ENCODE data around the gene SERINC1.
A peak's percentile ranks its signal among the peaks of the same experiment; 100 is the strongest.

SERINC1 gene

DNA sequence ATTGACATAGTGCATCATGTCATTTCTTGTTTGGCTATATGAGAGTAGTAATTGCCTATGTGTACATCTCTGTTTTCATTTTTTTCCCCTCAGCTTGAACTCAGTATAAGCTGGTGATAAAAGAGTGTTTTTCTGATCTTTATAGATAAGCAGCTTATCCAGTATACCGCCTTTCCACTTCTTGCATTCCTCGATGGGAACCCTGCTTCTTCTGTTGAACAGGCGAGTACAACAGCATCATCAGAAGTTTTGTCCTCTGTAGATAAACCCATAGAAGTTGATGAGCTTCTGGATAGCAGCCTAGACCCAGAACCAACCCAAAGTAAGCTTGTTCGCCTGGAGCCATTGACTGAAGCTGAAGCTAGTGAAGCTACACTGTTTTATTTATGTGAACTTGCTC lies 39.8 kb downstream of the SERINC1 start:
- DNase-seq, result no peak

DNA sequence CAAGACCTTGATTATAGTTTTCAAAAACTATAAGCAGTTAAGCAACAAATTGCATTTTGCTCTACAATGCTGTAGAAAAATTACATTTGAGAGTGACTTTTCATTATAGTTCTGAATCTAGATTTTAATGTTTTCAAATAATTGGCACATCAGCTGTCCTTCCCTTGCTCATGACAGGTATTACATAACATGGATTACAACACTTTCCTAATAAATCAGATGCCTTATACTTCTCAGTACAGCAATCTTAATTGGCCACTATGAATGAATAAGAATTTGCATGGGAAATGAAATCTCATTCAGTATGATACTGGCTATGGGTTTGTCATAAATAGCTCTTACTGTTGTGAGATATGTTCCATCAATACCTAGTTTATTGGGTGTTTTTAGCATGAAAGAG lies 42.3 kb downstream of the SERINC1 start:
- DNase-seq, result no peak

DNA sequence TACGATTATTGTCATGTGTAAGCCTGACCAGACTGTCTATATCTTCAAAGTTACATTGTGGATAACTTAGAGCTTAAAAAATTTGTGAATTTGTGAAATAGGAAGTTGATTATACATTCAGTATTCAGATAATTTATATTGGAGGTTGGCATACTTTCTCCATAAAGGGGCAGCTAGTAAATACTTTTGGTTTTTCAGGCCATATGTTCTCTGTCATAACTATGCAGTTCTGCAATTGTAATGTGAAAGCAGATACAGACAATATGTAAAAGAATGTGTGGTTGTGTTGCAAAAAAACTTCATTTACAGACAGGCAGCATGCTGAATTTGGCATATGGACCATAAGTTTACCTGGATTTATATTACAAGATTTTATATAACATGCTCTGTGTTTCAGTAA lies 42.8 kb downstream of the SERINC1 start:
- DNase-seq, result no peak

DNA sequence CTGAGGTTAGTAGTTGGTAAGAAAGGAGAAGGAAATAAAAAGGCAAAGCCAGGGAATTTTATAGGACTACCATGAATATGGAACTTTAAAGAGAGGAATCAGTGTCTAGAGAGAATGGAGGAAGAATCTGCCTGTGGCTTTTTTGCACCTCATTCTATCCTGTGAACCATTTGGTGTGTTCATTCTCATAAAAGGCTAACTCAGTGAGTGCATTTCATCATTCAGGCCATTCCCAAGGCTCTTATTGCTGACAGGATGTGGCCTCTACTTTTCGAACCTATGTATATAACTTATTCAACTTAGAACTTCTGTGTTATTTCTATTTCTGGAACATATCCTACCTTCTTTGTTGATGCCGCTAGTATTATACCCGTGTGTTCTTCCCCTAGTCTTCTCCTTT lies 45.0 kb downstream of the SERINC1 start:
- no peak for DNase-seq

DNA sequence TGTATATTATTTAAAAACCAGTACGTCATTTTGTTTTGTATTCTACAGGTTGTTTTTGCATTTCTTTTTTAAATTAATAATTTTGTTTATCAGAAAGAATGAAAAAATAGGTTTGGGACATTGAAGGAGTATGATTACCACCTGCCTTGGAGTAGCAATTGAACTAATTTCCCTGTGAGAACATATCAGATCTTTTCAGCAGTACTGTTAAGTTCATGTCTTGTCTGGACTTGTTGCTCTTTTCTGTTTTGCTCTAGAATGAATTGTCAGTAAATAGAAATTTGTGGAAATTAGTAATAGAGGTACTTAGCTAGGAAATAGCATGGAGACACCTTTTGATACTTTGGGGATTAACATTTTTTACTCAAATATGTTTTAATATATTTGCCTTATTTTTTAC lies 47.9 kb downstream of the SERINC1 start:
- DNase-seq, result no peak

DNA sequence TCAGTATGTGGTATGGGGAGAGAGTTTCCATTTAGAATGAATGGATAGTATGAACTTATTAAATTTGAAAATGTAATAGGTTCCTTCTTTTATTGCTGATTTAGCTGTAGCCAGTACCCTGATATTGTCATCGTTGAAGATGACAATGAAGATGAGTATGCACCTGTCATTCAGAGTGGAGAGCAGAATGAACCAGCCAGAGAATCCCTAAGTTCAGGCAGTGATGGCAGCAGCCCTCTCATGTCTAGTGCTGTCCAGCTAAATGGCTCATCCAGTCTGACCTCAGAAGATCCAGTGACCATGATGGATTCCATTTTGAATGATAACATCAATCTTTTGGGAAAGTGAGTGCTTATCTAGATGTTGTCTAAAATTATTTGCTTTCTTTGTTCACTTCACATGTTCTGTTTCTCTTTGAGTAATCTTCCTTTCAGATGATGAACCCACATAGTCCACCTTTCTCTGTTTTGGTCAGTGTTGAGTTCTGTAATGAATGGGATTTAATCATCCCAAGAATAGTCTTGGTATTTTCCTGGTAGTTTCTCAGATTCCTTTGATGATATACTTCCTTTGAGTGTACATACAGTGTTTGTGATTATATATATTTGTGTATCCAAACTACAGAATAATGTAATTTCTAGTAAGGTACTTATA lies 48.9 kb downstream of the SERINC1 start:
- DNase-seq, result no peak

DNA sequence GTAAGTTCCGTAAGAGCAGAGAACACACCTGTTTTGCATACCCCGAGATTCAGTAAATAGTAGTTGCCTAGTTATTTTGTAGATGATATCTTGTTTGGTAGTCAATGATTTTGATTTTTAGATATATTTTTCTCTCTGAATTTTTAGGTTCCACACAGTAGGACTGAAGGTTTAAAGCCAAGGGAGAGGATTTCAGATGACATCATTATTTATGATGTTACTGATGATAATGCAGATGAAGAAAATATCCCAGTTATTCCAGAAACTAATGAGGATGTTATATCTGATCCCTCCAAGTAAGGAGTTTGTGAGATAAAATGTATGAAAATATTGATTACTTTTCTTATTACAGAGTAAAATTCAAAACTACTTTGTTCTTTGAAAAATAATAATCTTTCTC lies 49.6 kb downstream of the SERINC1 start:
- no peak for DNase-seq

DNA sequence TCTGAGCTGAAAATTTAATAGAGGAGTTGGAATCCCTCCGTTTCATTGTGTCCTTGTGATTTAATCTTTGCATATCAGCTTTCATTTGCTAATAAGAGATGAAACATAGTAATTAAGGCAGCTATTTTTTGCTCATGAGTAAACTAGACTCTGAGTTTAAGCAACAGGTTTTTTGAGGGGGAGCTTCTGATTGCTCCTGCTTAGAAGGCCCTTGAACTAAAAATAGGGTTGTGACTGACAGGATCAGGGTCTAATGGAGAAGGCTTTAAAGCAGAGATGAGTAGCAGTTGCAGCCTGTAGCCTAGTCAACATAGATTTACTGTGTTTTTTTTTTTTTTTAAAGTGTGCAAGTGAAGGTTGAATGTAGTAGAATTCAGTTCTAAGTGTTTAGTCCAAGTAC lies 54.8 kb downstream of the SERINC1 start:
- DNase-seq, result no peak

DNA sequence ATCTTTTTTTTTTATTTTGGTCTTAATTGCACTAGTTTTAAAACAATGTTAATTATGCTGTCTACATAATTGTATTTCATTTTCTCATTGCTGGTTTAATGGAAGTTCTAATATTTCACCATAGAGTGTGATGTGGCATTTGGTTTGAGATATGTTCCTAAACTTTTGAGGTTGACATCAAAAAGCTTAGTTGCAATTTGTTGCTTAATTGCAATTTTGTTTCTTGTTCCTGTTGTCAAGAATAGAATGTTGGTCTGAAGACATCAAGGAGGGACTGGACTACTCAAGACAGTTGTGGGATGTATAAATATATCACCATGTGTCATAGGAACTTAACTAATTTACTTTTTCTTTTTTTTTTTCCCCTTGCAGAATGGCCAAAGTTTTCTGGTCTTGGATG lies 59.6 kb downstream of the SERINC1 start:
- DNase-seq, result no peak

DNA sequence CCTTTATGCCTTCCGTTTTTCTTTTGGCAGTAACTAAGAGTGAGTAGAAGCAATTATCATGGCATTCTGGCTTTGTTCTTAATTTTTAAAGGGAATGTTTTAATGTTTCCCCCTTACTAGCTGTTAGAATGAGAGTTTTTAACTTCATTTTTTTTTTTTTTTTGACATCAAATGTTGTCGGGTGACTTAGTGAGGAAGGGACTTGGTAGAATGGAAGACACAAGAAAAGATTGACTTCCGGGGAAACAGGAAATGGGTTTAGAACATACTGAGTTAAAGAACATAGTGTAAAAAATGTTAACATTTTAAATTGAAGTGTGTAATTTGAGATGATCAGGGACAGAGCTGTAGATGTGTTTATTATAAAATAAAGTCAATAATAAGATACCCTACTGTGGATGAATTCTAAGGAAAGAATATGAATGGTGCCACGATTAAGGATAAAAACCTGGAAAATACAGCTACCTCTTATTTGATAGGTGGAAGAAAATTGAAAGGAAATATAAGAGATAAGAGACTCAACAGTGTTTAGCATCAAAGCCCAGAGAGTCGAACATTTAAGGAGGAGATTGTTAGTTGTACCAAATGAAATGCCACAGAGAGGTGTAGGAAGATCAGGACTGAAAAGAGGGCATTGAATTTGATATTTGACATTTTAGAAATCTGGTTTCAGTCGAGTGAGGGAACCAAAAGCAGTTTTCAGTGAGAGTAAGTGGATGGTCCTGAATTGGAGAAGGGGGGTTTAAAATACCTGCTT lies 62.7 kb downstream of the SERINC1 start:
- no peak for DNase-seq

DNA sequence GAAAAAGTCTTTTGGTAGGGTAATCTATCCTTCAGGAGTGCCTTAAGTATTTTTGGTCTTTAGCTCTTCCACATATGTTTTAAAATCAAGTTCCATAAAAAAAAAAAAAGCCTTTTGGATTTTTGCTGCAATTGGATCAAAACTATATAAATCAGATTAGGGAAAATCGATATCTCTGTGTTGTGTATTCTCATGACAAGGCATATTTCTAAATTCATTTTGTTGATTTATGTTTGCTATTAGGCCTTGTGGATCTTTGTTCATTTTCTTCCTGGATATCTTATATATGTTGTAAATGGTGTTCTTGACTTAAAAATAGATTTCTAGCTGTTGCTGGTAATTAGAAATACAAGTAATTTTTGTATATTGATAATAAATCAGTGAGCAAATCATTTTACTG lies 63.4 kb downstream of the SERINC1 start:
- DNase-seq, result no peak

DNA sequence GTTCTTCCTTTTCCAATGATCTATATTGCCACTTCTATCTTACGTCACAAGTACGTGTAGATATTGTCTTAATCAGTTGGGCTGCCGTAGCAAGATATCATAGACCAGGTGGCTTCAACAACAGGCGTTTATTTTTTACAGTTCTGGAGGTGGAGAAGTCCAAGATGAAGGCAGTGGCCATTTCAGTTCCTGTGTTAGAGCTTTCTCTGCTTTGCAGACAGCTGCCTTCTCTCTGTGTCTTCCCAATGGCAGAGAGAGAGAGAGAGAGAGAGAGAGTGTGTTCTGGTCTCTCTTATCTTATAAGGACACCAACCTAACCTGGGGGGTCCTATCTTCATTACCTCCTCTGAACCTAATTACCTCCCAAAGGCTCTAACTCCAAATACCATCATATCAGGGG lies 63.9 kb downstream of the SERINC1 start:
- DNase-seq, result no peak

DNA sequence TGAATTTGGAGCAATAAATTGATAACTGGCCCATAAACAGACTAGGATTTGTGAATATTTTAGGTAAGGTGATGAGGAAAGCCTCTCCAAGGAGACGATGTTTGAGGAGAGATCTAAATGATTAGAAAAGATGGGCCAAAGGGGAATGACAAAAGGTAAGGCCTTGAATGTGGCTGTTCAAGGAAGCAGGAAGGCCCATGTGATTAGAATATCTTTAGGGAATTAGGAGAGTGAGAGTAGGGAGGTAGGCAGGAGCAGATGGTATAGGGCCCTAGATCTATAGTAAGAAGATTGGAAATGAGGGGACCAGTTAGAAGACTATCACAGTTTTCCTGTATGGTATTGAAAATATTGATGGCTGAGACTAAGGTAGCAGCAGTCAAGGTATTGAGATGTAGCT lies 65.4 kb downstream of the SERINC1 start:
- no peak for DNase-seq

DNA sequence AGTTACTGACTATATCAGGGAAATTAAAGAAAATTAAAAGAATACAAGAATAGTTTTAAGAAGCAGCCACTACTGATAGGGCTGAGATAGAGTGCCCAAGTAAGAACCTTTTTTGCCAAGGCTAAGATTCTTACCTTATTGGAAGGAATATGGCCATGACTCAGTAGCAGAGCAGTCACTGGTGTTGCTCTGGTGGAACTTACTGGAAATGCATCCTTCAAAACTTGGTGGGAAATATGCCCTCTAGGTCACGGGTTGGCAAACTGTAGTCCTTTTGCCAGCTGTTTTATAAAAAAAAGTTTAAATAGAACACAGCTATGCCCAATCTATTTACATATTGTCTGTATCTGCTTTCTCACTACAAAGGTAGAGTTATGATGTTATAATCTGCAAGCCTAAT lies 66.2 kb downstream of the SERINC1 start:
- no peak for DNase-seq

DNA sequence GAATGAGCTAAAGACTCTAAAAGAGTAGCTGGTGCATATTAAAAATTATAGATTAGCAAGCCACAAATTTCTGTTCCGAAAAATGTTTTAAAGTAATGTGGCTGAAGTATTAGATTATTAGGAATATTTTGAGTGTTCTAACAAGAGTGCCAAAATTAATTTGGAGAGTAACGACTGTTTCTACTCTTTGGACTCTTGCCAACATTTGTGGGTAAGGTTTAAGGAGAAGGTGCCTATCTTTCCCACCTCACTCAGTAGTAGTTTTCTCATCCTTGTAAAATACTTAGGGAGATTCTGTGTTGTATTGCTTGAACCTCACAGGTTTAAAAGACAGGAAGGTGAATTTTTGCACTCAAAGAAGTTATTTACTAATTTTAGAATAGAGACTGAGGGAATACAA lies 67.2 kb downstream of the SERINC1 start:
- DNase-seq, result no peak

DNA sequence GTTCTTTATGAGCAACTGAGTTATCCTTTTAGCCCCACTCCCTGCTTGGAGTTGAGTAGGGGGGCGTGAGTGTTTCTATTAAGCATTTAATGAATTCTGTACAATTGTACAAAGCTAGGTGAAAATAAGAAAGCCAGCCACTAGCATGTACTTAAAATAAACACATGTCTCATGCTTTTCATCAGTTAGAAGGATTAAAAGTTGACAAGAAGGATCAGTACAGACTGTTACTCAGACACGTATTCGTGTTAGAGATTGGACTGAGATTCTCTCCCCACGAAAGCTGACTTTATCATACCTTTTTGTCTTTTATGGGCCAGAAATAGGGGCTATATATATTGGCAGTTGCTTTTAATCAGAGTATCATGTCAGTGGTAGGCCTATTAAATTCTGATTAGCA lies 70.5 kb downstream of the SERINC1 start:
- DNase-seq, result no peak

DNA sequence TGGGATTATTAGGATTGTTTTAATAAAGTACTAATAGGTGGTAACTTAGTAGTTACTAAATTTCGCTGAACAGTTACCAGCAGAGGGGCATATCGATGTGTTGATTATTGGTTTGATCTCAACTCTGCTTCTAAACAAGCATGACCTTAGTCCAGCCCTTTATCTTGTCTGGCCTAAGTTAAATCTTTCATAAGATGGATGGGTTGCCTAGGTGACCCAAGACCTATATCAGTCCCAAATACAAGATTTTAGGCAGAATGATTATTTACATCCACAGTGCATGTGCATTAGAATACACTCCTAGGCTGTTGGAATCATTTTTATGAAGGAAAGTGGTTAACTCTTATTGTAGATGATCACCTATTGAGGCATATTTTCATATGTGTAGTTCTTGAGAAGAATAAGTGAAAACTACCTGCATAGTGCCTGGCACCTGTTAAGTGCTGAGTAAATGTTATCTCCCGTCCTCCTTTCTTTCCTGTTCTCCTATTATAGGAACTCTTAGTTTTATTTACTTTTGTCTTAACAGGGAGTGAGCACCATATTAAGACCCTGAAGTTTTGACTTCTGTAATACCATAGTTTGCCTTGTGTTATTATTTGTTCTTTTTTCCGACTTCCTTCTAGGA lies 71.0 kb downstream of the SERINC1 start:
- no peak for DNase-seq

DNA sequence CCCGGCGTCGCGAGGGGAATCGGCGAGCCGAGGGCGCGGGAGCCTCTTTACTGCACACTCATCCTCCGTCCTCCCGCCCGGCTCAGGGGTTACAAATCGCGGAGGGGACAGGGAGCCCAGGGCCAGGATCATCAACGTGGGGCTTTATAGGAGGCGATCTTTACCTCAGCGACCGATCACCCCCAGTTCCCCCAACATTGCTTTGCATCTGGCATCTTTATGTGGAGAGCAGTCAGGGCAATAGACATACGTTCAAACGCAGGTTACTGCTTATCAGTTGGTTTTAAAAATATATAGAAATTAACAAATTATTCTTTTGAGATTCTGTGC lies 71.5 kb downstream of the SERINC1 start:
- DNase-seq, result no peak

DNA sequence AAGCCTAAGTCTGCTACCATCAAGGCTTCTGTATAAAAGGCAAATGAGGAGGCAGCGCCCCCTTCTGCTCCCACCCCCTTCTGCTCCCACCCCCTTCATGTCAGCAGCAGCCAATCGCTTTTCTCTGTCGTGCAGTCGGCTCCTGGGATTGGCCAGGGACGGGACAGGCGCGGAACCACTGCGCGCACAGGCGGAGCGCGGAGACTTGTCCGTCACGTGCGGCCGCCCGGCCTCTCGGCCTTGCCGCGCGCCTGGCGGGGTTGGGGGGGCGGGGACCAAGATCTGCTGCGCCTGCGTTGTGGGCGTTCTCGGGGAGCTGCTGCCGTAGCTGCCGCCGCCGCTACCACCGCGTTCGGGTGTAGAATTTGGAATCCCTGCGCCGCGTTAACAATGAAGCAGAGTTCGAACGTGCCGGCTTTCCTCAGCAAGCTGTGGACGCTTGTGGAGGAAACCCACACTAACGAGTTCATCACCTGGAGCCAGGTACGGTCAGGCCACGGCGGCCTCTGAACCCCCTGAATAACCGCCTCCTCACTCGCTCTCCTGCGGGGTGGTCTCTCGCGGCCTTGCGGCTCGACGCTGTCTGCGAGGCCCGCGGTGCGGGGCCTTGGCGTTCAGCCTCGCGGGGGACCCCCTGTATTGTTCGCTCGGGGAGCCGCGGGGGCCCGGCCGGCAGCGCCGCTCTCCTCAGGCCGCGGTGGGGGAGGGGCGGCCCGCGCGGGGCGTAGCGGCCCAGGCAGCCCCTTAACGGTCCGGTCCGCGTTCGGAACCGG lies 72.1 kb downstream of the SERINC1 start, which contains the start of gene HSF2:
TSS of gene HSF2 (plus strand) at position 305 of the 773 bp plus-strand sequence. CDS start at position 391, 86 bp downstream.
- peak; percentile 90 for DNase-seq

DNA sequence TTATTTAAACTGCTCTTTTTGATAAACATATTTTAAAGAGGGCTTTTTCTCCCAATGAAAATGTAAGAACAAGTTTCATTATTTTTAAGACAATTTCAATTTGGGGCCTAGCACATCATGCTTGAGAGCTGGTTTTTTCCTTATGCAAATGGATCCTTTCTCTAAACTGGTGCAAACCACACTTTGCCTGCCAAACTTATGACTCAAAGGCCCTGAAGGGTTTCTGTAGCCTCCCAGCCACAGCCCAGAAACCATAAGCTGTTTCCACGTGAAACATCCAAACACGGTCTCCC lies 72.6 kb downstream of the SERINC1 start:
- DNase-seq, result no peak

DNA sequence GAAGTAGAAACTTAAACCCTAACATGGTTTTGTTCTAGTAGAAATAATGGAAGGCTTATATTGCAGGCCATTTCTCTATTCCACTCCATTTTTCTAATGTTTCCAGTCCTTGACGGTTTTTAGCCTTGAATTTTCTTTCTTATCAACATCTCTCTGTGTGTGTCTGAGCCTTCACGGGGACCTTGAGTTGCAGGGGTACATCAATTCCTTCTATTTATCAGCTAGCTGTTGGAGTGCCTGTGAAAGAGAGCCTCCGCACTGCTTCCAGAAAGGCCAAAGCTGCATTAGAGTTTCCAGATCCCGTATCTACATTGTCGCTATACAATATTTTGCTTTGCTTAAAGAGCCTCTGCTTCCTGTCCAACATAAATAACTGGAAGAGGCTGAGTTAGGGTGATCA lies 77.6 kb downstream of the SERINC1 start:
- no peak for DNase-seq

DNA sequence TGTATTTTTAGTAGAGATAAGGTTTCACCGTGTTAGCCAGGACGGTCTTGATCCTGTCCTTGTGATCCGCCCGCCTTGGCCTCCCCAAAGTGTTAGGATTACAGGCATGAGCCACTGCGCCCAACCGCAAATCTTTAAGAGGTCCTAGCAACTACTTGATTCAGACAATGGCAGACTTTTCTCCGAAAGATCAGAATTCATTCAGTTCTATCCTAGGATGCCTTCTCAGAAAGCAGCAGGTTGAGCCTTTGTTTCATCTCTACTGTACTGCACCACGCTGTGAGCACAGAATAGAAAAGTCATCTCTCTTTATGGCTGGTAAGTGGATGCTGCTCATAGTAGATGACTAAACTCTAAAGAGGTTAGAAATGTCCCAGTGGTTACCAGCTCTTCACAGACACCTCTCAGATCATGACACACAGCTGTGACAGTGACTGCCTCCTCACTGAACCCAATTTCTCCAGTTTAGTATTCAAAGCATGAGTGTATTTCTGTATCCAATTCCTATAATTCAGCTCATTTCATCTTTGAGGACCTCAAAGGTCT lies 78.2 kb downstream of the SERINC1 start:
- DNase-seq, result no peak
